ENCODE results near the gene TSPYL1. TPM values are rescaled to one million over a fixed set of nuclear protein-coding genes. Genes with fewer than 3 reads are reported as not detected.

TSPYL1 gene
- total RNA-seq, 1 experiment from 2014 or later: 68.6 TPM

DNA sequence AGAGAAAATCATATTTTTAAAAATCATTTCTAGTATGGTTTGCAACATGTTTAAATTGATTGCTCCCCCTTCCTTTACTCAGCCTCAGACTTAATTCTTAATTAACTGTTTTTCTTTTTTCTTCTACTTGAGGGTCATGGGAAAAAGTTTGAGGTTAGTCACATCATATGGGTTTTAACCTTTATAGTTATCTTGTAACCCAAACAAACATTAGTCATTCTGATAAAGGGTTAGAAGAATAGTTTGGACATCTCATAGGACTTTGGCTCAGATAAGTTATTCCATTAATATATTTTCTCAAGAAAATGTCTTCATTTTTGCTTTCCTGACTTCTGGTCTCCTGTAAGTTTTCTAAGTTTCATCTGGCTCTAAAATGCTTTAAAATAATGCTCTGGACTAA lies 34.5 kb upstream of the TSPYL1 start:
- ATAC-seq: no peak
- CTCF ChIA-PET: no interaction called here
- H3K27ac Mint-ChIP-seq: no peak overlapping the region

More for the DNA sequence above, 34.5 kb upstream of the TSPYL1 start:
- Mint-ChIP-seq H3K4me3 (no peak overlapping the region), H3K9me3 (peaks cover 18% of the 10 kb centered on the region), H3K4me1 (0 out of 2 replicates have a peak, but pooled peaks cover 4% of the 10 kb centered on the region), H3K27me3 (ENCODE audit: low read depth) (no peaks in the 10 kb centered on the region), H3K36me3 (peaks cover 5% of the 10 kb centered on the region; the same call in 1 of the 2 replicates)
- no peak for DNase-seq (ENCODE audit: low spot score)
- POLR2A ChIA-PET: no interaction called here
- no peak for TF ChIP-seq OVOL2 (CRISPR knock-in tag; IDR thresholded peaks at IDR 0.05; ENCODE audit: borderline replicate concordance)
- TF ChIP-seq NFE2L1 (CRISPR knock-in tag; IDR thresholded peaks at IDR 0.05): no peak
- no peak for TF ChIP-seq NR2C2 (CRISPR knock-in tag; IDR thresholded peaks at IDR 0.05)
- TF ChIP-seq, protein P1, sequence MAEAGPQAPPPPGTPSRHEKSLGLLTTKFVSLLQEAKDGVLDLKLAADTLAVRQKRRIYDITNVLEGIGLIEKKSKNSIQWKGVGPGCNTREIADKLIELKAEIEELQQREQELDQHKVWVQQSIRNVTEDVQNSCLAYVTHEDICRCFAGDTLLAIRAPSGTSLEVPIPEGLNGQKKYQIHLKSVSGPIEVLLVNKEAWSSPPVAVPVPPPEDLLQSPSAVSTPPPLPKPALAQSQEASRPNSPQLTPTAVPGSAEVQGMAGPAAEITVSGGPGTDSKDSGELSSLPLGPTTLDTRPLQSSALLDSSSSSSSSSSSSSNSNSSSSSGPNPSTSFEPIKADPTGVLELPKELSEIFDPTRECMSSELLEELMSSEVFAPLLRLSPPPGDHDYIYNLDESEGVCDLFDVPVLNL (CRISPR knock-in tag; IDR thresholded peaks at IDR 0.05; ENCODE audit: borderline replicate concordance, low read depth): no peak
- no peak for TF ChIP-seq TP53 (CRISPR knock-in tag; IDR thresholded peaks at IDR 0.05)
- TF ChIP-seq, protein P2, sequence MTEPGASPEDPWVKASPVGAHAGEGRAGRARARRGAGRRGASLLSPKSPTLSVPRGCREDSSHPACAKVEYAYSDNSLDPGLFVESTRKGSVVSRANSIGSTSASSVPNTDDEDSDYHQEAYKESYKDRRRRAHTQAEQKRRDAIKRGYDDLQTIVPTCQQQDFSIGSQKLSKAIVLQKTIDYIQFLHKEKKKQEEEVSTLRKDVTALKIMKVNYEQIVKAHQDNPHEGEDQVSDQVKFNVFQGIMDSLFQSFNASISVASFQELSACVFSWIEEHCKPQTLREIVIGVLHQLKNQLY (CRISPR knock-in tag; IDR thresholded peaks at IDR 0.05): no peak
- TF ChIP-seq, protein P3, sequence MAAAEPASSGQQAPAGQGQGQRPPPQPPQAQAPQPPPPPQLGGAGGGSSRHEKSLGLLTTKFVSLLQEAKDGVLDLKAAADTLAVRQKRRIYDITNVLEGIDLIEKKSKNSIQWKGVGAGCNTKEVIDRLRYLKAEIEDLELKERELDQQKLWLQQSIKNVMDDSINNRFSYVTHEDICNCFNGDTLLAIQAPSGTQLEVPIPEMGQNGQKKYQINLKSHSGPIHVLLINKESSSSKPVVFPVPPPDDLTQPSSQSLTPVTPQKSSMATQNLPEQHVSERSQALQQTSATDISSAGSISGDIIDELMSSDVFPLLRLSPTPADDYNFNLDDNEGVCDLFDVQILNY (CRISPR knock-in tag; IDR thresholded peaks at IDR 0.05): no peak
- TF ChIP-seq CREB1 (CRISPR knock-in tag; IDR thresholded peaks at IDR 0.05): no peak
- TF ChIP-seq, protein P4, sequence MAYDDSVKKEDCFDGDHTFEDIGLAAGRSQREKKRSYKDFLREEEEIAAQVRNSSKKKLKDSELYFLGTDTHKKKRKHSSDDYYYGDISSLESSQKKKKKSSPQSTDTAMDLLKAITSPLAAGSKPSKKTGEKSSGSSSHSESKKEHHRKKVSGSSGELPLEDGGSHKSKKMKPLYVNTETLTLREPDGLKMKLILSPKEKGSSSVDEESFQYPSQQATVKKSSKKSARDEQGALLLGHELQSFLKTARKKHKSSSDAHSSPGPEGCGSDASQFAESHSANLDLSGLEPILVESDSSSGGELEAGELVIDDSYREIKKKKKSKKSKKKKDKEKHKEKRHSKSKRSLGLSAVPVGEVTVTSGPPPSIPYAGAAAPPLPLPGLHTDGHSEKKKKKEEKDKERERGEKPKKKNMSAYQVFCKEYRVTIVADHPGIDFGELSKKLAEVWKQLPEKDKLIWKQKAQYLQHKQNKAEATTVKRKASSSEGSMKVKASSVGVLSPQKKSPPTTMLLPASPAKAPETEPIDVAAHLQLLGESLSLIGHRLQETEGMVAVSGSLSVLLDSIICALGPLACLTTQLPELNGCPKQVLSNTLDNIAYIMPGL (CRISPR knock-in tag; IDR thresholded peaks at IDR 0.05): no peak
- TF ChIP-seq, protein P5, sequence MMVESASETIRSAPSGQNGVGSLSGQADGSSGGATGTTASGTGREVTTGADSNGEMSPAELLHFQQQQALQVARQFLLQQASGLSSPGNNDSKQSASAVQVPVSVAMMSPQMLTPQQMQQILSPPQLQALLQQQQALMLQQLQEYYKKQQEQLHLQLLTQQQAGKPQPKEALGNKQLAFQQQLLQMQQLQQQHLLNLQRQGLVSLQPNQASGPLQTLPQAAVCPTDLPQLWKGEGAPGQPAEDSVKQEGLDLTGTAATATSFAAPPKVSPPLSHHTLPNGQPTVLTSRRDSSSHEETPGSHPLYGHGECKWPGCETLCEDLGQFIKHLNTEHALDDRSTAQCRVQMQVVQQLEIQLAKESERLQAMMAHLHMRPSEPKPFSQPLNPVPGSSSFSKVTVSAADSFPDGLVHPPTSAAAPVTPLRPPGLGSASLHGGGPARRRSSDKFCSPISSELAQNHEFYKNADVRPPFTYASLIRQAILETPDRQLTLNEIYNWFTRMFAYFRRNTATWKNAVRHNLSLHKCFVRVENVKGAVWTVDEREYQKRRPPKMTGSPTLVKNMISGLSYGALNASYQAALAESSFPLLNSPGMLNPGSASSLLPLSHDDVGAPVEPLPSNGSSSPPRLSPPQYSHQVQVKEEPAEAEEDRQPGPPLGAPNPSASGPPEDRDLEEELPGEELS (CRISPR knock-in tag; IDR thresholded peaks at IDR 0.05): no peak
- TF ChIP-seq CBFB (CRISPR knock-in tag; IDR thresholded peaks at IDR 0.05; ENCODE audit: low read depth): no peak
- TF ChIP-seq, protein P6, sequence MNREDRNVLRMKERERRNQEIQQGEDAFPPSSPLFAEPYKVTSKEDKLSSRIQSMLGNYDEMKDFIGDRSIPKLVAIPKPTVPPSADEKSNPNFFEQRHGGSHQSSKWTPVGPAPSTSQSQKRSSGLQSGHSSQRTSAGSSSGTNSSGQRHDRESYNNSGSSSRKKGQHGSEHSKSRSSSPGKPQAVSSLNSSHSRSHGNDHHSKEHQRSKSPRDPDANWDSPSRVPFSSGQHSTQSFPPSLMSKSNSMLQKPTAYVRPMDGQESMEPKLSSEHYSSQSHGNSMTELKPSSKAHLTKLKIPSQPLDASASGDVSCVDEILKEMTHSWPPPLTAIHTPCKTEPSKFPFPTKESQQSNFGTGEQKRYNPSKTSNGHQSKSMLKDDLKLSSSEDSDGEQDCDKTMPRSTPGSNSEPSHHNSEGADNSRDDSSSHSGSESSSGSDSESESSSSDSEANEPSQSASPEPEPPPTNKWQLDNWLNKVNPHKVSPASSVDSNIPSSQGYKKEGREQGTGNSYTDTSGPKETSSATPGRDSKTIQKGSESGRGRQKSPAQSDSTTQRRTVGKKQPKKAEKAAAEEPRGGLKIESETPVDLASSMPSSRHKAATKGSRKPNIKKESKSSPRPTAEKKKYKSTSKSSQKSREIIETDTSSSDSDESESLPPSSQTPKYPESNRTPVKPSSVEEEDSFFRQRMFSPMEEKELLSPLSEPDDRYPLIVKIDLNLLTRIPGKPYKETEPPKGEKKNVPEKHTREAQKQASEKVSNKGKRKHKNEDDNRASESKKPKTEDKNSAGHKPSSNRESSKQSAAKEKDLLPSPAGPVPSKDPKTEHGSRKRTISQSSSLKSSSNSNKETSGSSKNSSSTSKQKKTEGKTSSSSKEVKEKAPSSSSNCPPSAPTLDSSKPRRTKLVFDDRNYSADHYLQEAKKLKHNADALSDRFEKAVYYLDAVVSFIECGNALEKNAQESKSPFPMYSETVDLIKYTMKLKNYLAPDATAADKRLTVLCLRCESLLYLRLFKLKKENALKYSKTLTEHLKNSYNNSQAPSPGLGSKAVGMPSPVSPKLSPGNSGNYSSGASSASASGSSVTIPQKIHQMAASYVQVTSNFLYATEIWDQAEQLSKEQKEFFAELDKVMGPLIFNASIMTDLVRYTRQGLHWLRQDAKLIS (CRISPR knock-in tag; IDR thresholded peaks at IDR 0.05; ENCODE audit: borderline replicate concordance): no peak
- TF ChIP-seq JUN (CRISPR knock-in tag; IDR thresholded peaks at IDR 0.05): no peak
- TF ChIP-seq, protein P7, sequence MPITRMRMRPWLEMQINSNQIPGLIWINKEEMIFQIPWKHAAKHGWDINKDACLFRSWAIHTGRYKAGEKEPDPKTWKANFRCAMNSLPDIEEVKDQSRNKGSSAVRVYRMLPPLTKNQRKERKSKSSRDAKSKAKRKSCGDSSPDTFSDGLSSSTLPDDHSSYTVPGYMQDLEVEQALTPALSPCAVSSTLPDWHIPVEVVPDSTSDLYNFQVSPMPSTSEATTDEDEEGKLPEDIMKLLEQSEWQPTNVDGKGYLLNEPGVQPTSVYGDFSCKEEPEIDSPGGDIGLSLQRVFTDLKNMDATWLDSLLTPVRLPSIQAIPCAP (CRISPR knock-in tag; IDR thresholded peaks at IDR 0.05): no peak
